Measurements from ENCODE around the gene NSUN7.

The NSUN7 gene

GRCh38 chr4:40722576-40723161 lies 27.1 kb upstream of the NSUN7 start (continued):
- no peak for TF ChIP-seq ZNF16 (tag by site-specific recombination; IDR thresholded peaks at IDR 0.05; ENCODE audit: low read depth)
- TF ChIP-seq GLIS2 (tag by site-specific recombination; IDR thresholded peaks at IDR 0.05), result no peak
- no peak for TF ChIP-seq ZNF174 (tag by site-specific recombination; IDR thresholded peaks at IDR 0.05)

GRCh38 chr4:40723728-40724127 lies 26.0 kb upstream of the NSUN7 start:
- Histone ChIP-seq H3K4me3 (ENCODE audit: low read depth, low read length) (no peak overlapping the region), H3K36me3 (ENCODE audit: control insufficient read depth in 2 of 2, insufficient read depth in 1 of 2, low read length in 2 of 2) (no peaks in the 10 kb centered on the region), H3K4me1 (ENCODE audit: control insufficient read depth, insufficient read depth, low read length) (no peaks in the 10 kb centered on the region), H3K9me3 (ENCODE audit: control insufficient read depth, insufficient read depth, low read depth, low read length) (no peaks in the 10 kb centered on the region), H3K27ac (ENCODE audit: extremely low read depth, low read depth, low read length) (no peak overlapping the region)
- ChIA-PET CTCF (no interaction called here), POLR2A (no interaction called here)
- TF ChIP-seq EGR2 (tag by site-specific recombination; IDR thresholded peaks at IDR 0.05; ENCODE audit: low read depth) (no peak), ZNF580 (tag by site-specific recombination; IDR thresholded peaks at IDR 0.05) (no peak), ZNF777 (tag by site-specific recombination; IDR thresholded peaks at IDR 0.05; ENCODE audit: borderline replicate concordance) (no peak), PRDM10 (tag by site-specific recombination; IDR thresholded peaks at IDR 0.05) (no peak)

- Histone ChIP-seq H3K4me1 (ENCODE audit: control insufficient read depth, insufficient read depth, low read length) (0 out of 2 replicates have a peak, but pooled peaks cover 3% of the 10 kb centered on the region), H3K36me3 (ENCODE audit: control insufficient read depth in 2 of 2, insufficient read depth in 1 of 2, low read length in 2 of 2) (no peaks in the 10 kb centered on the region), H3K4me3 (ENCODE audit: low read depth, low read length) (no peak overlapping the region), H3K9me3 (ENCODE audit: control insufficient read depth, insufficient read depth, low read depth, low read length) (no peaks in the 10 kb centered on the region), H3K27ac (ENCODE audit: extremely low read depth, low read depth, low read length) (no peak overlapping the region)
- ChIA-PET POLR2A (no interaction called here), CTCF (interaction anchor here (0.6 kb wide), 2 partner anchors 177 to 411 kb away, joined by 3 read pairs; no protein-coding TSS in a partner anchor)
- no peak for TF ChIP-seq SETDB1 (IDR thresholded peaks at IDR 0.05; ENCODE audit: insufficient read length, low read length)
- no peak for TF ChIP-seq ZBTB44 (tag by site-specific recombination; IDR thresholded peaks at IDR 0.05)
- no peak for TF ChIP-seq REPIN1 (tag by site-specific recombination; IDR thresholded peaks at IDR 0.05; ENCODE audit: low read depth)
- no peak for TF ChIP-seq ZNF169 (tag by site-specific recombination; IDR thresholded peaks at IDR 0.05)
- no peak for TF ChIP-seq ZNF473 (tag by site-specific recombination; IDR thresholded peaks at IDR 0.05)
- TF ChIP-seq ZSCAN16 (tag by site-specific recombination; IDR thresholded peaks at IDR 0.05), result no peak
- no peak for TF ChIP-seq ZNF660 (tag by site-specific recombination; IDR thresholded peaks at IDR 0.05)
- no peak for TF ChIP-seq SCRT1 (tag by site-specific recombination; IDR thresholded peaks at IDR 0.05; ENCODE audit: borderline replicate concordance)
Observed at GRCh38 chr4:40728333-40728732, 21.4 kb upstream of the NSUN7 start.

GRCh38 chr4:40729555-40729954 lies 20.2 kb upstream of the NSUN7 start:
- H3K4me1 ChIP-seq (ENCODE audit: control insufficient read depth, insufficient read depth, low read length), result 0 out of 2 replicates have a peak, but pooled peaks cover 3% of the 10 kb centered on the region
- POLR2A ChIA-PET, result no interaction called here
- CTCF ChIA-PET, result no interaction called here
- TF ChIP-seq ZNF704 (tag by site-specific recombination; IDR thresholded peaks at IDR 0.05) (no peak), ZNF398 (tag by site-specific recombination; IDR thresholded peaks at IDR 0.05) (no peak), ZNF16 (tag by site-specific recombination; IDR thresholded peaks at IDR 0.05; ENCODE audit: low read depth) (no peak), ZNF169 (tag by site-specific recombination; IDR thresholded peaks at IDR 0.05) (no peak), ZNF350 (tag by site-specific recombination; IDR thresholded peaks at IDR 0.05) (no peak), ZNF24 (tag by site-specific recombination; IDR thresholded peaks at IDR 0.05) (no peak), WT1 (tag by site-specific recombination; IDR thresholded peaks at IDR 0.05) (no peak)

More at GRCh38 chr4:40729555-40729954, 20.2 kb upstream of the NSUN7 start:
- Histone ChIP-seq H3K4me3 (ENCODE audit: low read depth, low read length) (no peak overlapping the region), H3K36me3 (ENCODE audit: control insufficient read depth in 2 of 2, insufficient read depth in 1 of 2, low read length in 2 of 2) (no peaks in the 10 kb centered on the region), H3K9me3 (ENCODE audit: control insufficient read depth, insufficient read depth, low read depth, low read length) (no peaks in the 10 kb centered on the region), H3K27ac (ENCODE audit: extremely low read depth, low read depth, low read length) (no peak overlapping the region)
